CD4-positive, alpha-beta T cell treated with Interleukin-21 for 1 hour (primary cell): ENCODE results near the gene EGR4.
"Not testable (repeated sequence)": the region's sequence is repeated elsewhere in the genome, so short reads cannot be mapped to it uniquely, and the experiment has no call there.

Experiments
- DNase-seq: peaks from one replicate; pipeline ENCODE4 v3.0.0-alpha.2; 2020

EGR4 gene

GRCh38 chr2:73262691-73263429 lies 30.5 kb downstream of the EGR4 start:
- not testable (repeated sequence) for DNase-seq

- no peak for DNase-seq
These were observed 31.2 kb downstream of the EGR4 start for GRCh38 chr2:73262108-73262651.

- DNase-seq, result no peak
These were observed 32.9 kb downstream of the EGR4 start for GRCh38 chr2:73260338-73260984.

- DNase-seq, result no peak
These were observed 33.5 kb downstream of the EGR4 start for GRCh38 chr2:73259704-73260337.

GRCh38 chr2:73259276-73259675 lies 34.1 kb downstream of the EGR4 start:
- no peak for DNase-seq

GRCh38 chr2:73258913-73259215 lies 34.5 kb downstream of the EGR4 start:
- DNase-seq, result no peak

GRCh38 chr2:73258186-73258912 lies 35.0 kb downstream of the EGR4 start:
- DNase-seq, result no peak

- peak; percentile 21 for DNase-seq
These were observed 35.8 kb downstream of the EGR4 start for GRCh38 chr2:73257425-73258125.

- DNase-seq, result no peak
These were observed 36.3 kb downstream of the EGR4 start for GRCh38 chr2:73257021-73257420.

- no peak for DNase-seq
These were observed 36.8 kb downstream of the EGR4 start for GRCh38 chr2:73256618-73256922.

GRCh38 chr2:73255907-73256617 lies 37.3 kb downstream of the EGR4 start:
- DNase-seq, result no peak

GRCh38 chr2:73255007-73255644 lies 38.2 kb downstream of the EGR4 start:
- DNase-seq, result no peak

GRCh38 chr2:73254343-73255006 lies 38.9 kb downstream of the EGR4 start:
- no peak for DNase-seq

- DNase-seq, result no peak
These were observed 39.4 kb downstream of the EGR4 start for GRCh38 chr2:73253901-73254300.

- DNase-seq, result no peak
These were observed 39.9 kb downstream of the EGR4 start for GRCh38 chr2:73253400-73253799.

- no peak for DNase-seq
These were observed 40.9 kb downstream of the EGR4 start for GRCh38 chr2:73252238-73253027.

GRCh38 chr2:73250872-73251846 lies 42.2 kb downstream of the EGR4 start:
- DNase-seq, result no peak

- no peak for DNase-seq
These were observed 43.7 kb downstream of the EGR4 start for GRCh38 chr2:73249636-73250035.

- DNase-seq, result no peak
These were observed 46.5 kb downstream of the EGR4 start for GRCh38 chr2:73246850-73247249.
